ENCODE measurements around the gene ARFGEF3. TPM values are rescaled to one million over a fixed set of nuclear protein-coding genes. Genes with fewer than 3 reads are reported as not detected.

The ARFGEF3 gene
- total RNA-seq, 1 experiment from 2014 or later: 5.2 TPM

DNA sequence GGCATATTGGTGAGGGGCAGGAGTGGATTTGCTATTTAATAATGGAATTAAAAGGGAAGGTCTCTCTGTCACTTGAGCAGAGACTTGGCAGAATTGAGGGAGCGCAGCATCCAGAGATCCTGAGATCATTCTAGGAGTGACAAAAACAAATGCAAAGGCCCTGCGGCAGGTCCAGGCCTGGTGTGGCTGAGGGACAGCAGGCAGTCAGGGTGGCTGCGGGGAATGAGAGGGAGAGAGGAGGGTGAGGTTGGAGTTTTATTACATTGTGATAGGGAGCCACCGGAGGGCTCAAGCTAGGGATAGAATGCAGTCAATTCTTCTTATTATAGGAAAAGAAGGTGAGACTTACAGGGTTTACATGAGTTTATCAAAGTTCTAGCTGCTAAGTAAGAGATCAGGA, 116.1 kb downstream of the ARFGEF3 start:
- no peak overlapping the region for H3K4me3 ChIP-seq (ENCODE audit: low read depth, low read length)
- no TSS peak for BruUV-seq (replicated peaks)
- ChIA-PET CTCF (interaction anchor here (0.5 to 2.9 kb wide), 3 partner anchors 162 to 273 kb away, joined by 3 to 22 read pairs (median 5); no protein-coding TSS in a partner anchor), POLR2A (no interaction called here)
- H3K4me3 Mint-ChIP-seq (ENCODE audit: unreplicated experiment): no peak overlapping the region
- H3K27me3 Mint-ChIP-seq (ENCODE audit: insufficient read depth, unreplicated experiment): no peaks in the 10 kb centered on the region
- no peaks in the 10 kb centered on the region for H3K9me3 ChIP-seq
- DNase-seq: no peak
- H3K4me1 Mint-ChIP-seq (ENCODE audit: low read depth, unreplicated experiment): no peaks in the 10 kb centered on the region
- TF ChIP-seq CTCF (IDR thresholded peaks at IDR 0.05; ENCODE audit: insufficient read depth in 1 of 2, low read depth in 1 of 2, low read length in 1 of 2, severe bottlenecking in 1 of 2, unreplicated experiment in 1 of 2): no peak
- no peaks in the 10 kb centered on the region for H3K27me3 ChIP-seq (replicated peaks; ENCODE audit: control insufficient read depth, insufficient read depth, low read length)
- no peak overlapping the region for H3K27ac Mint-ChIP-seq (ENCODE audit: unreplicated experiment)
- 0 out of 2 replicates have a peak, but pooled peaks cover under 1% of the 10 kb centered on the region for H3K4me1 ChIP-seq
- H3K36me3 Mint-ChIP-seq (ENCODE audit: insufficient read depth, unreplicated experiment): no peaks in the 10 kb centered on the region
- no peaks in the 10 kb centered on the region for H3K9me3 Mint-ChIP-seq (ENCODE audit: unreplicated experiment)
- intact Hi-C loops (cut with micrococcal nuclease; ENCODE audit: unreplicated experiment): loop anchor here (1.0 to 2.0 kb wide), 4 partner anchors 47 to 277 kb away; no protein-coding TSS in a partner anchor
- no peaks in the 10 kb centered on the region for H3K36me3 ChIP-seq (ENCODE audit: control insufficient read depth, insufficient read depth, low read length)

DNA sequence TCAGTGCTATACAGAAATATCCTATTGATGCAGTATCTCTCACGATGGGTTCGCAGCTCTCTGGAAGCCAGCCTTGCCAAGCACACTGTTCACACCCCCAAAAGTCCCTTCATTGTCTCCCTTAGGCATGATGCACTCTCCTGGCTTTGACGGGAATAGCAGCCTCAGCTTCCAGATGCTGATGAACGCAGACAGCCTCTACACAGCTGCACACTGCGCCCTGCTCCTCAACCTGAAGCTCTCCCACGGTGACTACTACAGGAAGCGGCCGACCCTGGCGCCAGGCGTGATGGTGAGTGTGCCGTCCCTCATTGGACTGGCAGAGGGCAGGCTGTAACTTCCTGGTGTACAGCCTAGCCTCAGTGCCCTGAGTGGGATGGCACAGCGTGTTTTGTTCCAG, 116.6 kb downstream of the ARFGEF3 start:
- Histone ChIP-seq H3K27me3 (replicated peaks; ENCODE audit: control insufficient read depth, insufficient read depth, low read length) (no peaks in the 10 kb centered on the region), H3K4me1 (no peaks in the 10 kb centered on the region), H3K4me3 (ENCODE audit: low read depth, low read length) (no peak overlapping the region), H3K9me3 (no peaks in the 10 kb centered on the region), H3K36me3 (ENCODE audit: control insufficient read depth, insufficient read depth, low read length) (no peaks in the 10 kb centered on the region)
- intact Hi-C loops (cut with micrococcal nuclease; ENCODE audit: unreplicated experiment): loop anchor here (1.0 to 2.0 kb wide), 4 partner anchors 48 to 277 kb away; no protein-coding TSS in a partner anchor
- Mint-ChIP-seq H3K4me3 (ENCODE audit: unreplicated experiment) (no peak overlapping the region), H3K4me1 (ENCODE audit: low read depth, unreplicated experiment) (no peaks in the 10 kb centered on the region), H3K27me3 (ENCODE audit: insufficient read depth, unreplicated experiment) (no peaks in the 10 kb centered on the region), H3K27ac (ENCODE audit: unreplicated experiment) (no peak overlapping the region), H3K36me3 (ENCODE audit: insufficient read depth, unreplicated experiment) (no peaks in the 10 kb centered on the region), H3K9me3 (ENCODE audit: unreplicated experiment) (no peaks in the 10 kb centered on the region)
- TF ChIP-seq CTCF (IDR thresholded peaks at IDR 0.05; ENCODE audit: insufficient read depth in 1 of 2, low read depth in 1 of 2, low read length in 1 of 2, severe bottlenecking in 1 of 2, unreplicated experiment in 1 of 2): peak; percentile 28 to 75
- peak; percentile 43 to 53 for DNase-seq
- POLR2A ChIA-PET: no interaction called here
- CTCF ChIA-PET: interaction anchor here (0.5 to 2.9 kb wide), 3 partner anchors 162 to 274 kb away, joined by 3 to 22 read pairs (median 5); no protein-coding TSS in a partner anchor
- BruUV-seq (replicated peaks): no TSS peak

- H3K4me3 Mint-ChIP-seq (ENCODE audit: unreplicated experiment): no peak overlapping the region
- POLR2A ChIA-PET: no interaction called here
- Histone ChIP-seq H3K4me1 (no peaks in the 10 kb centered on the region), H3K4me3 (ENCODE audit: low read depth, low read length) (no peak overlapping the region), H3K9me3 (no peaks in the 10 kb centered on the region), H3K36me3 (ENCODE audit: control insufficient read depth, insufficient read depth, low read length) (no peaks in the 10 kb centered on the region), H3K27me3 (replicated peaks; ENCODE audit: control insufficient read depth, insufficient read depth, low read length) (no peaks in the 10 kb centered on the region)
- no peaks in the 10 kb centered on the region for H3K4me1 Mint-ChIP-seq (ENCODE audit: low read depth, unreplicated experiment)
- H3K36me3 Mint-ChIP-seq (ENCODE audit: insufficient read depth, unreplicated experiment): peaks cover 5% of the 10 kb centered on the region
- DNase-seq: peak in 1 of 2 experiments; percentile 21
- BruUV-seq (replicated peaks): no TSS peak
- intact Hi-C loops (cut with micrococcal nuclease; ENCODE audit: unreplicated experiment): loop anchor here (2.0 to 5.0 kb wide), 3 partner anchors 123 to 307 kb away; no protein-coding TSS in a partner anchor
- CTCF ChIA-PET: interaction anchor here (0.5 to 0.9 kb wide), 4 partner anchors 112 to 286 kb away, joined by 3 to 4 read pairs (median 3); no protein-coding TSS in a partner anchor
- no peaks in the 10 kb centered on the region for H3K27me3 Mint-ChIP-seq (ENCODE audit: insufficient read depth, unreplicated experiment)
- TF ChIP-seq CTCF (IDR thresholded peaks at IDR 0.05; ENCODE audit: insufficient read depth in 1 of 2, low read depth in 1 of 2, low read length in 1 of 2, severe bottlenecking in 1 of 2, unreplicated experiment in 1 of 2): no peak
- H3K27ac Mint-ChIP-seq (ENCODE audit: unreplicated experiment): no peak overlapping the region
- no peaks in the 10 kb centered on the region for H3K9me3 Mint-ChIP-seq (ENCODE audit: unreplicated experiment)
These were observed 124.1 kb downstream of the ARFGEF3 start for GRCh38 chr6:138285800-138286199.
